ENCODE results near the gene C9orf153.

The C9orf153 gene

GRCh38 chr9:86187121-86187520 lies 72.3 kb downstream of the C9orf153 start:
- DNase-seq (ENCODE audit: low spot score), result no peak

- DNase-seq (ENCODE audit: low spot score), result no peak
Observed at GRCh38 chr9:86186696-86187095, 72.8 kb downstream of the C9orf153 start.

GRCh38 chr9:86185872-86186271 lies 73.6 kb downstream of the C9orf153 start:
- DNase-seq (ENCODE audit: low spot score), result peak; percentile 40

DNA sequence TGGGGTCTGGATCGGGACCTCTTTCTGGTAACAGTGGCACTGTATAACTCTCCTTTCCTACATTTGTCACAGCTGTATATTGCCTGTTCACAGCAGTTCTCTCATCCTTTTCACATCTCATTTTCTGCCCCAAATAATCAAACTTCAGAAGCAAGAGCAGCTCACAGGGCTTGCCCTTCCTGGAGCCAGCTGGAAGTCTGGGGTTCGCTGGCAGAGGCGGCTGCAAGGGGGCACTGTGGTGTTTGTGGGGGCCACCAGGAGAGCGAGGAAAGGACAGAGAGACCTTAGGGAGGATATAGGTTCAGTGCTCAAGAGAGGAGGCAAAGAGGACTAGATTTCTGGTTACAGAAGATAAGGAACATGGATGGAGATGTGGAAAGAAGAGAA lies 75.3 kb downstream of the C9orf153 start:
- no peak for DNase-seq (ENCODE audit: low spot score)

GRCh38 chr9:86183229-86184137 lies 76.0 kb downstream of the C9orf153 start:
- no peak for DNase-seq (ENCODE audit: low spot score)

DNA sequence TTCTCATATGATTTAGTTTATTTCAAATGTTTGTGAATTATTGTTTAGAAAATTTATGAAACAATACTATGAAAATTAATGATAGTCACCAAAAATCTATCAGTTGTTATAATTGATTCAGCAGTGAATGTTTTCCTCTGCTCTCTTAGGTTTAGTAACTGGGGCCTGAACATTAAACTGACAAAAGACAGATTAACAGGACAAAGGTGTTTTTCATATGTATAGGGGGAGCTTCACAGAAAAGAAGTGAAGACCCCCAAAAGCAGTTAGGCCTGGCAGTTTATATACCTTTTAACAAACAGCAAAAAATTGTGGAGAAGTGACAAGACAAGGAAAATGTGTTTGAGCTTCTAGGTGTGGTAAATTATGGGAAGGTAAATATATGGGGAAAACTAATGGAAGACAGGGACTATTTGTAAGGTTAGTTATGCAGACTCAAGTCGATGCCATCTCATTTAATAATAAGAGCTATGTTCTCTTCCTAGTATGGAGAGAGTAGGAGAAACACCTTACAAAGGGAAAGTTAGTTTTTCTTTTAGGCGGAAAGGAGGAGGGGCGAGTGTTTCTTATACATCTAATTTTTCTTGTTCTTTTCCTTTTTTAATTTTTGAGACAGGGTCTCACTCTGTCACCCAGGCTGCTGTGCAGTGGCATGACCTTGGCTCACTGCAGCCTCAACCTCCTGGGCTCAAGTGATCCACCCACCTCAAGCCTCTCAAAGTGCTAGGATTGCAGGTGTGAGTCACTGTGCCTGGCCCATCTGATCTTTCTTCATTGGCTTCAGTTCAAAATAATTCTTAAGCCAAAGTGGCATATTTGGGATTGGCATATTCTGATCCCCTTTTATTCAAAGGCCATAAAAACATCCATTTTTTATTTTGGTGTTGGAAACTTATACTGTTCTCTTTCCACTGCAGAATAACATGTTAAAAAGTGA lies 77.8 kb downstream of the C9orf153 start:
- no peak for DNase-seq (ENCODE audit: low spot score)

DNA sequence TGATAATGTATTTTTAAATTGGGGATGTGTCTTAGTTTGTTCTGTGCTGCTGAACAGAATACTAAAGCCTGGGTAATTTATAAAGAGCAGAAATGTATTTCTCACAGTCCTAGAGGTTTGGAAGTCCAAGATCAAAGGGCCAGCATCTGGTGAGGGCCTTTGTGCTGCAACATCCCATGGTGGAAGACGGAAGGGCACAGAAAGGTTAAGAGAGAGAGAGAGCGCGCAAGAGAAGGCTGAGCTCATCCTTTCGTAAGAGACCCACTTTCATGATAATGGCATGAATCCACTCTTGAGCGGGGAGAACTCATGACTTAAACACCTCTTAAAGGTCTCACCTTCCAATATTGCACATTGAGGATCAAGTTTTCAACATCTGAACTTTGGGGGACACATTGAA lies 81.0 kb downstream of the C9orf153 start:
- no peak for DNase-seq (ENCODE audit: low spot score)

DNA sequence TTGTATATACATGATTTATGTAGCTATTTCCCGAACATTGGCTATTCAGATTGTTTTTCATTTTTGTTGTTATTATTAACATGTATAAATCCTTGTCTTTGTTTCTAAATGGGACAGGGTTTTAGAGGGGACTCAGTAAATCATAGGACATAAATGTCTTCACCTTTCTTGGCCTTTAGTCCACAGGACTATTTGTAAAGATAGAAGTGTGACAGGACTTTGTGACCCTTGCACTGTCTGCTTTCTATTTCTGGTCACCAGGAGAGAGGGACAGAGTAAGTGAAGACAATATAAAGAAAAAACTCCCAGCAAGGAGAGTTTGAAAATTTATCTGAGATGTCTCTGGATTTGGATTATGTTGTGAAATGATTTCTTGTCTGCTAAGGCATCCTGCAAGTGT lies 81.5 kb downstream of the C9orf153 start:
- no peak for DNase-seq (ENCODE audit: low spot score)

- DNase-seq (ENCODE audit: low spot score), result no peak
Observed at GRCh38 chr9:86176468-86176867, 83.0 kb downstream of the C9orf153 start.

DNA sequence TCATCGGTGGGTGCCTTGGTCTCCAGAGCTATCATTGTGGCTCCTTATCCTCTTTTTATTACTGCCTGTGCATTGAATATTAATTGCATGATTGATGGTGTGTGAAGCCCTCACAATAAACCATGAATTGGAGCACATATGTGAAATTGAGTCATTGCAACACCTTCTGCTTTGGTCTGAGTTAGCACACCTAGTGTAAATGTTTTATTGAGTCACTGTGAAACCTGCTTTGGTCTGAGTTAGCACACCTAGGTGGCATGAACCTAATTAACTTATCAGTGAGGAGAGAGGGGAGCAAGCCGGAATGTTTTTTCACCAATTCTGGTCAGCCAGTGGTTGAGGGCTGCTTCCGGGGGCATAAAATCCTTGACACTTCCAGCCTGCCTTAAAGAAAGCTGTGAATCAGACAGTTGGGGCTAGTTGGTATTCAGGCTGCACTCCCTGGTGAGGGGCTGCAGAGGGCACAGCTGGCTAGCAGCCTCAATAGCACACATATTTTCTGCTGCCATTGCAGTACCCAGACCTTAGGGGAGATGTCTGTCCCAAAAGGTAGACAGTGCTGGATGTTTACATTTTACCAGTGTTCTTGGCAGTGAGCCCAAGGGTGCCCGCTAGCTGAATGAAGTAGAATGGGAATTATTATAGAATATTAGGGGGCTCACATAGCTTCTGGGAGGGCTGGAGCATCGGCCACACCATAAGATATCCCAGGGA lies 83.6 kb downstream of the C9orf153 start:
- no peak for DNase-seq (ENCODE audit: low spot score)

DNA sequence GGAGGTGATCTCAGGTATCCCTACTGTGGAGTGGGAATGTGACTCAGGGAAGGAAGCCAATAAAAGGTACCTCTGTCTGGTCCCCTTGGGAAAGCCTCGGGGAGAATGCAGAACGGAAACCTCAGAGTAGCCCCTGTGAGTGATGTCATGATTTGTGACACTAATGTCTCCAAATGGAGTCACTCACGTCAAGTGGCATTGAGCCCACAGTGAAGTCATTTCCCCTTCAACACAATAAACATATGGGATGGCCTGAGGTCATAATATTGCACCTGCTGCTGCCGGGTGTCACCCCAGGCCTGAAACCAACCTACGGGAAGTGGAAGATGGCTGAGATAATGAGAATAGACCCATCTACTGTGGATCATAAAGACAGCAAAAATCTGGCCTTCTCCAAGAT lies 84.2 kb downstream of the C9orf153 start:
- no peak for DNase-seq (ENCODE audit: low spot score)

Measured in globus pallidus (tissue), 1 donor.